Measurements from ENCODE around the gene PINLYP. TPM values are rescaled to one million over a fixed set of nuclear protein-coding genes. Genes with fewer than 3 reads are reported as not detected.
A peak's percentile ranks its signal among the peaks of the same experiment; 100 is the strongest.

Gene PINLYP
- total and polyA plus RNA-seq, 8 donors = 0.51 to 7.2 (median 0.85) TPM

DNA sequence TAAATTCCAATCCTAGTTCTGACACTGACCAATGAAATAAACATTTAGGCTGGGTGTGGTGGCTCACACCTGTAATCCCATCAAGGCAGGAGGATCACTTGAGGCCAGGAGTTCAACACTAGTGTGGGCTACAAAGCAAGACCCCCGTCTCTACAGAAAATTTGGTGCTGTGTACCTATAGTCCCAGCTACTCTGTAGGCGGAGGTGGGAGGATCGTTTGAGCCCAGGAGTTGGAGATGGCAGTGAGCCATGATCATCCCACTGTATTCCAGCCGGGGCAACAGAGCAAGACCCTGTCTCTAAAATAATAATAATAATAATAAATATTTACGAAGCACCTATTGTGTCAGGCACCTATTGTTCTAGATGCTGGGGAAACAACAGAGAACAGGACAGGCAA is 13.7 kb downstream of the PINLYP start:
- no peaks in the 10 kb centered on the region for H3K9me3 ChIP-seq
- no peak for FAIRE-seq
- WGBS, 2 donors = 84 to 90% methylated on average over 5 of the region's 5 CpGs
- peaks cover 0 to 15% (median 7%) of the 10 kb centered on the region in 3 donors for H3K36me3 ChIP-seq
- DNase-seq = no peak
- TF ChIP-seq, protein P1, sequence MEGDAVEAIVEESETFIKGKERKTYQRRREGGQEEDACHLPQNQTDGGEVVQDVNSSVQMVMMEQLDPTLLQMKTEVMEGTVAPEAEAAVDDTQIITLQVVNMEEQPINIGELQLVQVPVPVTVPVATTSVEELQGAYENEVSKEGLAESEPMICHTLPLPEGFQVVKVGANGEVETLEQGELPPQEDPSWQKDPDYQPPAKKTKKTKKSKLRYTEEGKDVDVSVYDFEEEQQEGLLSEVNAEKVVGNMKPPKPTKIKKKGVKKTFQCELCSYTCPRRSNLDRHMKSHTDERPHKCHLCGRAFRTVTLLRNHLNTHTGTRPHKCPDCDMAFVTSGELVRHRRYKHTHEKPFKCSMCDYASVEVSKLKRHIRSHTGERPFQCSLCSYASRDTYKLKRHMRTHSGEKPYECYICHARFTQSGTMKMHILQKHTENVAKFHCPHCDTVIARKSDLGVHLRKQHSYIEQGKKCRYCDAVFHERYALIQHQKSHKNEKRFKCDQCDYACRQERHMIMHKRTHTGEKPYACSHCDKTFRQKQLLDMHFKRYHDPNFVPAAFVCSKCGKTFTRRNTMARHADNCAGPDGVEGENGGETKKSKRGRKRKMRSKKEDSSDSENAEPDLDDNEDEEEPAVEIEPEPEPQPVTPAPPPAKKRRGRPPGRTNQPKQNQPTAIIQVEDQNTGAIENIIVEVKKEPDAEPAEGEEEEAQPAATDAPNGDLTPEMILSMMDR (IDR thresholded peaks at IDR 0.05) = no peak
- intact Hi-C loops (cut with DNase I) = no loop called here
- H3K27me3 ChIP-seq = no peaks in the 10 kb centered on the region
- ATAC-seq = no peak
- H3K27ac ChIP-seq = no peak overlapping the region
- no peak overlapping the region for H3K4me3 ChIP-seq
- H3K4me1 ChIP-seq = peaks cover under 1 to 8% (median 2%) of the 10 kb centered on the region in 3 donors

DNA sequence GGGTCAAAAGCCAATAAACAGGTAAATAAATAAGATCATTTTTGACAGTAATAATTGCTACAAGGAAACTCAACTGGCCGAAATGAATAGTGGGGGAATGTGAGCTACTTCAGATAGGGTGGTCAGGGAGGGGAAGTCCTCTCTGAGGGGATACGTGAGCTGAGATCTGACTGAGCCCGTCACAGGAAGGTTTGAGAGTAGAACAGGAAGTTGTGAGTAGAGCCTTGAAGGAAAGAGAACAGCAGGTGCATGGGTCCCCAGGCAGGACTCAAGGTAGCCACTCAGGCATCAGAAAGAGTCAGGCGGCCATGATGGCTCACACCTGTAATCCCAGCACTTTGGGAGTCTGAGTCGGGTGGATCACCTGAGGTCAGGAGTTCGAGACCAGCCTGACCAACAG is 14.1 kb downstream of the PINLYP start:
- intact Hi-C loops (cut with DNase I) = no loop called here
- Histone ChIP-seq H3K27me3 (no peaks in the 10 kb centered on the region), H3K36me3 (peaks cover 0 to 15% (median 7%) of the 10 kb centered on the region in 3 donors), H3K4me3 (no peak overlapping the region), H3K4me1 (peaks cover 0 to 8% (median 5%) of the 10 kb centered on the region in 3 donors), H3K27ac (no peak overlapping the region), H3K9me3 (no peaks in the 10 kb centered on the region)
- ATAC-seq (no peak), DNase-seq (no peak), FAIRE-seq (no peak)
- 81% methylated on average over 6 of the region's 6 CpGs for WGBS, 2 donors
- TF ChIP-seq, protein P1 (IDR thresholded peaks at IDR 0.05) = no peak

DNA sequence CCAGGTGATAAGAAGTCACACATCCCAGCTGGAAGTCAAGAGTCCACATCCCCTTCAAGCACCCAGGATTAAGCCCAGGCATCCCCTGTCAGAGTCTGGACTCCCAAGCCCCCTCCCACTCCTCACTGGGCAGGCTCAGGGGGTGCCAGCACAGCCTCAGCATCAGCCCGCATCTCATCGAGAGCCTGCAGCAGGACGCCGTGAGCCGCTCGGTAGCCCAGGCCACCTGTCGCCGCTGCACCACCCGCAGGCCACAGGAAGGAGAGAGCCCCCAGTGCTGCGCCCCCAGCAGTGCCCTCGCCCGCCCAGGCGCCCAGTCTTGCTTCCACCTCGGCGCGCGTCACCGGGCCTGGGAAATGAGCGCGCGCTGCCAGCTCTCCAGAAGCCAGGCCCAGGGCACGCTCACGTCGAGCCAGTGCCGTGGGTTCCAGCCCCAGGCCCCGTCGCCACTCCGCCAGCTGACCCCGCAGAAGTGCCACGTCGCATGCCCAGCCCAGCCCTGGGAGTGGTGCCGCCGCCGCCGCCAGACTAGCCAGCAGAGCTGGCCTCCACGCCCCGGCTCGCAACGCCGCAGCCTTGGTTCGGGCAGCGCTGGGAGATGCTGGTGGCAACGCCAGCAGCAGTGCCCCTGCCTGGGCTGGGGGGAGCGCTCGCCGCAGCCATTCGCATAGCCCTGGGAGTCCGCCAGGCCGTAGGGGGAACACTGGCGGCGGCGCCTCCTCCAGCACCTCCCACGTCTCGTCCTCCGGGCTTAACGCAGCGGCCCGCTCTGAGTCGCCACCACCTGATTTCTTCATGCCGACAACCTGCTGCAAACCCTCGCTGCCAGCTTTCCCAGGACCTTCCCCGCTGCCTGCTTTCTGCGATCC is 16.5 kb downstream of the PINLYP start:
- no peak for ATAC-seq
- H3K36me3 ChIP-seq = peaks cover 0 to 15% (median 7%) of the 10 kb centered on the region in 3 donors
- no peak overlapping the region for H3K27ac ChIP-seq
- intact Hi-C loops (cut with DNase I) = no loop called here
- H3K4me3 ChIP-seq = no peak overlapping the region
- WGBS, 2 donors = 96% methylated on average over 56 to 63 of the region's 63 CpGs
- peak in 1 of 6 donors; percentile 45 for DNase-seq
- H3K9me3 ChIP-seq = no peaks in the 10 kb centered on the region
- TF ChIP-seq, protein P1 (IDR thresholded peaks at IDR 0.05) = no peak
- FAIRE-seq = no peak
- H3K27me3 ChIP-seq = no peaks in the 10 kb centered on the region
- H3K4me1 ChIP-seq = peaks cover 3 to 12% (median 12%) of the 10 kb centered on the region in 3 donors

DNA sequence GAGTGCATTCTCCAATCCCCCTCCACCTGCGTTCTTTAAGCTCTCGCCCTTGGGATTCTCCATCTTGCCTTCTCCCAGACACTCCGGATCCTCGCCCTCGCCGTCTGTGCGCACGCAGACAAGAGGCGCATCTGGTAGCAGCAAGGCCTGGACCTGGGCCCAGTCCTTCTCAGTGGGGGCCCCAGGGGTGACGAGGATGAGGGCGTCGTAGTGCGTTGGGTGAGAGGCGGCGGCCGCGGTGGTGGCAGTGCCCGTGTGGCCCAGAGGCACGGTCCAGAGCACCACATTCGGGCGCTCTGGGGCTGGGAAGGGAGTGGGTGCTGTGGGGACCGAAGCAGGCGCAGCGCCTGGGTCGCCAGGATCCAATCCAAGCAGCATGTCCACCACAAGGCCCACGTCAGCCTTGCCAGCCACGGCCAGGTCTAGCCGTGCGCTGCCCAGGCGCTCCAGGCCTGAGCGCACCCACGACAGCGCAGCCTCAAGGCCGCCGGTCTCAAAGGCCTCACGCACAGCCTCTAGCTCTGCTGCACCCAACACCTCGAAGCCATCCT is 17.3 kb downstream of the PINLYP start:
- H3K9me3 ChIP-seq = no peaks in the 10 kb centered on the region
- ATAC-seq (no peak), FAIRE-seq (no peak), DNase-seq (peak in 1 of 6 donors; percentile 50)
- no peak overlapping the region for H3K27ac ChIP-seq
- intact Hi-C loops (cut with DNase I) = no loop called here
- TF ChIP-seq, protein P1 (IDR thresholded peaks at IDR 0.05) = no peak
- no peaks in the 10 kb centered on the region for H3K27me3 ChIP-seq
- WGBS, 2 donors = 93% methylated on average over 37 of the region's 37 CpGs
- H3K4me1 ChIP-seq = peaks cover 6 to 19% (median 17%) of the 10 kb centered on the region in 3 donors
- peaks cover 0 to 15% (median 7%) of the 10 kb centered on the region in 3 donors for H3K36me3 ChIP-seq
- no peak overlapping the region for H3K4me3 ChIP-seq
